Tongue (tissue), 2 donors: ENCODE results near the gene GLDC. TPM values are rescaled to one million over a fixed set of nuclear protein-coding genes. Genes with fewer than 3 reads are reported as not detected.
"Not testable (repeated sequence)": the region's sequence is repeated elsewhere in the genome, so short reads cannot be mapped to it uniquely, and the experiment has no call there.

Source experiments
- DNase-seq: peaks from one replicate; pipeline ENCODE4 v3.0.0-alpha.2; 2015
- total RNA-seq: library from RNA; depleted of rRNA; stranded (reverse); fragments of >200 nt; gene quantifications from one replicate; pipeline ENCODE4 v1.2.3, GENCODE V29; 2014

The GLDC gene
- total RNA-seq, 1 donor from 2014 or later = 1.6 TPM

- DNase-seq = no peak
Observed at GRCh38 chr9:6664204-6664680, 18.7 kb upstream of the GLDC start.

- DNase-seq = no peak
Observed at GRCh38 chr9:6660512-6660911, 15.0 kb upstream of the GLDC start.

GRCh38 chr9:6658628-6659353 lies 13.3 kb upstream of the GLDC start:
- DNase-seq = no peak

GRCh38 chr9:6656614-6657300 lies 11.2 kb upstream of the GLDC start:
- DNase-seq = no peak

GRCh38 chr9:6655036-6655435 lies 9.5 kb upstream of the GLDC start:
- no peak for DNase-seq

- no peak for DNase-seq
Observed at GRCh38 chr9:6646293-6646636, 736 bp upstream of the GLDC start.

GRCh38 chr9:6645105-6645354 lies 499 bp downstream of the GLDC start:
- DNase-seq = not testable (repeated sequence)

- no peak for DNase-seq
Observed at GRCh38 chr9:6644346-6645104, 1.0 kb downstream of the GLDC start.

DNA sequence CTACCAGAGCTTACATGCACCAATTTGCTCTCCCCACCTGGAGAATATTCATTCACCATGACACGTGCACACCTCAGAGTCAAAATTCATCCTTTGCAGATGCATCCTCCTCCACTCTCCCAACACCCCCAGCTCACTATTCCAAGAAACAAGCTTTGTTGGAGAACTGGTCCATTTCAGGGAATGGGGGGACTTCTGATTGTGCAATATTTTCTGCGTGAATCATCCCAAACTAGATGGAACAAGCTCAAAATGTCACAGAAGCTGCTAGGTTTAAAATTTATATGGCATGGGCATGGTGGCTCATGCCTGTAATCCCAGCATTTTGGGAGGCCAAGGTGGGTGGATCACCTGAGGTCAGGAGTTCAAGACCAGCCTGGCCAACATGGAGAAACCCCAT lies 3.6 kb downstream of the GLDC start:
- DNase-seq = no peak

DNA sequence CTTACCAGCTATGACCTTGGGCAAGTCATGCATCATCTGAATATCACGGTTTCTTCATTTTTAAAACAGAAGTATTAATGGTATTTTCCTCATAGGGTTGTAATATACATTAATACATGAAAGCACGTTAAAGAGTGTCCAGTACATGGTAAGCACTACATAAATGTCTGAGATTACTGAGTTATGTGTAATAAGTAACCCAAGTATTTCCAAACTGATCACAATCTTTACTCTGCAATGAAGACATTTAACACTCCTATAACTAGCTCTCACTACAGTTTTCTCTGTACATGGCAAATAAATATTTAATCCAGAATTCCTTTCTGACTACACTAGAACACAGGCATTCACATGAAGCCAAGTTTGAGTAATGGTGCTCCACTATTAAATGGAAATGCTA lies 4.0 kb downstream of the GLDC start:
- DNase-seq = no peak

DNA sequence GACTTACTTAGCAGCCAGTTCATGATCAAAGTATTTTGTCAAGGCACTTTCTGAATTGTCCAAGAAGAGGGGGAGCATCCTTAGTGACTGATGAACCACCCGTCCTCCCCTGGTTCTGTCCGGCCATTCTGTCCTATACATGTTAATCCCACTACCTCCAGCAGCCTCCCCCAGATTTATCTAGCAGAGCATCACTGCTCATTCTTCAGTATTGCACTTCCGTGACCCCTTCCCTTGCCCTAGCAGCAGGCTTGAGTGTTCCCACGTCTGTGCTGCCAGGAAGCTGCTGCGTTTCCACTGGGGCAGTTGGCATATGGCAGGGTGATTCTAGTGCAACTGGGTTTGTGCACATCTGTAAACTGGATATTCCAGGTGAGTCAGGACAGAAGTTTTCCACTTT lies 4.5 kb downstream of the GLDC start:
- DNase-seq = no peak

DNA sequence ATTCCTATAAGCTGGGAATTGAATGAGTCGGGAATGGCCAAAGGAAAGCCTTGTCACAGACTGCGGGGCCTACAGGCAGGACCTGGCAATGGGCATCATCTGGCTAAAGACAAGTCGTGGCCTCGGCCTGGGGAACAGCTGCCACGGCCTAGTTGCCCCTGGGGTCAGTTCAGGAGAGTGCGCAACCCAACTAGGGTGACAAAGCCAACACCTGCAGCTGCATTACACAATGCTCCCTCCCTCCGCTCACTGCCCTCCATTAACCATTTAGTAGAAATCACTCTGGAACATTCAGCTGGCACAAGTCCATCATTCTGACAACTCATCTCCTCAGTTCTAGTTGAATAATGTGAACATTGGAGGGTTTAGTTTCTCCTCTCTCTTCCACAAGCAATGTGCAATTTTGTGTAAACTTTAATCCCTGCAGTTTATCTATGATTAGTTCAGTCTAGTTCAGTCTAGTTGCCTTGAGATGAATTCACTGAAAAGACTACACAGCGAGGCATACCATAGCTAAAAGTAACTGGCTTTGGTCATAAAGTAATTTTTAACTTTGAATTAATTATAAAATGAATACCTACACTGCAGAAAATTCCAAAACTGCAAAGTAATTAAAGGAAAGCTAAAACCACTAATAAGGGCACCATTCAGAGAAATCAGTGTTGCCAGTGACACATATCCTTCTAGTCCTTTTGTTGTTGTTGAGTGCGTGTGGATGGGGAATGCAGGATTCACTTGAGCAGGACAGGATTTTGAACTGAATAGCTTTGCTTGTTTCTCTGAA lies 5.1 kb downstream of the GLDC start:
- DNase-seq = no peak

GRCh38 chr9:6639622-6640021 lies 5.9 kb downstream of the GLDC start:
- no peak for DNase-seq

GRCh38 chr9:6634444-6634843 lies 11.1 kb downstream of the GLDC start:
- no peak for DNase-seq

- DNase-seq = no peak
Observed at GRCh38 chr9:6633378-6633777, 12.2 kb downstream of the GLDC start.

DNA sequence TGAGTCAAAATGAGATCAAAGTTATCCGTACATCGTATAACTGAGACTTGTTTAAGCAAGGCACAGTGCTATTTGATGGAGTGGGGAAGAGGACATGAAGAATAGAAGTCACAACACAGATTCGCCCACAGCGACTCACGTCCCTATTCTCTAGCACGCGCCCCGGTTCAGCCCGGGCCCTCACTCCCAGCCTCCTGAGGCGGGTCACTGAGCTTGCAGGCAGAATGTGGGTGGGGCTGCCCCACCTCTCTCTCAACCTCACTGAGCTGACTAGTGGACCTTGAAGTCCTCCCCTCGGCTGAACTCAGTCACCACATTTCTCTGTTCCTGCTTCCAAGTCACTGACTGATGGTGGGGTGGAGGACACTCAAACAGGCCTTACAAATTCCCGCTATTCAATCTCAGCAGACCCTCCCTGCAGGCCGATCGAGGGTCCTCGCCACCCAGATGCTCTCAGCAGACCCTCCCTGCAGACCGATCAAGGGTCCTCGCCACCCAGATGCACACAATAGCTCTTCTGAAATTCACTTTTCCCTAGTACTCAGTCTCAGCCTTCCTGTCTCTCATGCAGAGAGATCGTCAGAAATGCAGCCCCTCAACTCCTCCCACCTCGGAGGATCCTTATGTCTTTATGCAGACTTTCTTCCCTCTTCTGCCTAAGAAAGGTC lies 12.9 kb downstream of the GLDC start:
- DNase-seq = no peak

- DNase-seq = no peak
Observed at GRCh38 chr9:6631207-6631512, 14.4 kb downstream of the GLDC start.

DNA sequence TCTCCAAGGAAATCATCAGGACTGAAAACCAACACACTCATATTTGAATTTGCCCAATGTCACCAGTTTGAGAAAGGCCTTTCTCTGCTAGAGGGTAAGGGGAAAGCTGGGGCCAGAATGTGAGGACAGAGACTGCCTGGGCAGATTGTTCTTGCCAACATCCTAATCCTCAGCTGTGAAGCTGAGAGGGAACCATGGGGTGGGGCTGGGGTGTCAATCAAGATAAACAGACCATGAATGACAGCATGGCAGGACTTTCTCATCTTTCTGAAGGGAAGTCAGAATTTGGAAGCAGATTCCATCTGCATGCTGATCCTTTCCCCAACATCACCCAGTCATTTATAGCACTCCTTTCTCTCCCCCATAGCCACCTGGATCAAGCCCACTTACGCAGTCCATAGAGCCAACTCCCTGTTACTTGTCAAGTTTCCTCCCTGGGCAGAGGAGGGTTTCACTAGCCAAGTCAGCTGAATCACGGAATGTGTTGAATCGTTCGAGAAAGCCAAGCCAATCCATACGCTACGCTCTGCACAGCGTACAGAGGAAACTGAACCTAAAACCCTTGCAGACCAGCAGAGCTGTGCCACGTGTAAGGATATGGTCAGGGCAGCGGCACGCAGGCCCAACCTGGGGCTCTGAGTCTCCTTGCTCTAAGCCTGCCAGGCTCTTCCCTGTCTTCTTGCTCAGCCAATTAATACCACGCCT lies 14.9 kb downstream of the GLDC start:
- no peak for DNase-seq

GRCh38 chr9:6628704-6629103 lies 16.8 kb downstream of the GLDC start:
- DNase-seq = no peak

GRCh38 chr9:6625363-6625762 lies 20.2 kb downstream of the GLDC start:
- no peak for DNase-seq

DNA sequence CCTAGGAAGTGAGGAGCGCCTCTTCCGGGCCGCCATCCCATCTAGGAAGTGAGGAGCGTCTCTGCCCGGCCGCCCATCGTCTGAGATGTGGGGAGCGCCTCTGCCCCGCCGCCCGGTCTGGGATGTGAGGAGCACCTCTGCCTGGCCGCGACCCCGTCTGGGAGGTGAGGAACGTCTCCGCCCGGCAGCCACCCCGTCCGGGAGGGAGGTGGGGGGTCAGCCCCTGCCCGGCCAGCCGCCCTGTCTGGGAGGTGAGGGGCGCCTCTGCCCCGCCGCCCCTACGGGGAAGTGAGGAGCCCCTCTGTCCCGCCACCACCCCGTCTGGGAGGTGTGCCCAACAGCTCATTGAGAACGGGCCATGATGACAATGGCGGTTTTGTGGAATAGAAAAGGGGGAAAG lies 22.7 kb downstream of the GLDC start:
- not testable (repeated sequence) for DNase-seq

DNA sequence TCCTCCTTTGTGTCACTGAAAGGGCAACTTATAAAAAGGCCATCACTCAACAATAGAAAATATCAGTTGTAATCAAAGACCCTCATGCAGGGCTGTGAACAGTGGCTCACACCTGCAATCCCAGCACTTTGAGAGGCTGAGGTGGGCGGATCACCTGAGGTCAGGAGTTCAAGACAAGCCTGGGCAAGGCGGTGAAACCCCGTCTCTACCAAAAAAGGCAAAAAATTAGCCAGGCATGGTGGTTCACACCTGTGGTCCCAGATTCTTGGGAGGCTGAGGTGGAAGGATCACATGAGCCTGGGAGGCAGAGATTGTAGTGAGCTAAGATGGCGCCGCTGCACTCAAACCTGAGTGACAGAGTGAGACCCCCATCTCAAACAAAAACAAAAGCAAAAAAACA lies 24.7 kb downstream of the GLDC start:
- no peak for DNase-seq
